ENCODE data around the gene MRPL36. TPM values are rescaled to one million over a fixed set of nuclear protein-coding genes. Genes with fewer than 3 reads are reported as not detected.

The MRPL36 gene
- total and polyA plus RNA-seq, 12 donors: 43.4 to 126 (median 49.8) TPM

DNA sequence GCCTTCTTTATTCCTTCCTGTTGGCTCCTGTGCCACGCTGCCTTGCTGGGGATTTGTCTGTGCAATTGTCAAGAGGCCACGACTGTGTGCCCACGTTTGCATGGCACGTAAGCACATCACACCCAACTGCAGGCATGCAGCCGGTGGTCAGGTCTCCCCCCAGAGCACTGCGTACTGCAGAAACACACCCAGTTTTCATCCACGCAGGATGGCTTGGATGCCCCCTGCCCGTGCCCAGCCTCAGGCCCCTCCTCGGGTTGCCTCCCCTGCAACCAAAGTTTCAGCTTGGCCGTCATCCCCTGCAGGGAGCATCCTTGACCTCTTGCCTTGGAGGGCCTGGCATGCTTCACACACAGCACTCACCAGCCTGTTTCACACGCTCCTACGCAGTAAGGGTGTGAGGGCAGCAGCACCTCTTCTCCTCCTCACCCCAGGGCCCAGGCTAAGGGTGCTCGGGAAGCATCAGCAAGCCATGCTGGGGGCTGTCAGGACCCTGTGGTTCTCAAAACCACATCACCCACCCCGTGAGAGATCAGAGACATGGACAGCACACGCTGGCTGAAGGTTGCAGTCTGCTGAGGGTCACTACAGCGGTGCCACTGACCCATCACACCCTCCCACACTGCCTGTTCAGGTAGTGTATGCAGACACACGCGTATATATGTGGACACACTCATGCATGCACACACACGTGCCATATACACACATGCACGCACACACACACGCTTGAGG is 3.1 kb downstream of the MRPL36 start:
- Histone ChIP-seq H3K36me3 (peaks cover 0 to 29% (median 0%) of the 10 kb centered on the region in 9 donors), H3K27ac (no peak overlapping the region), H3K9me3 (no peaks in the 10 kb centered on the region), H3K4me3 (no peak overlapping the region), H3K27me3 (no peaks in the 10 kb centered on the region), H3K4me1 (peaks cover 4 to 60% (median 18%) of the 10 kb centered on the region in 9 donors)
- TF ChIP-seq, protein P1, sequence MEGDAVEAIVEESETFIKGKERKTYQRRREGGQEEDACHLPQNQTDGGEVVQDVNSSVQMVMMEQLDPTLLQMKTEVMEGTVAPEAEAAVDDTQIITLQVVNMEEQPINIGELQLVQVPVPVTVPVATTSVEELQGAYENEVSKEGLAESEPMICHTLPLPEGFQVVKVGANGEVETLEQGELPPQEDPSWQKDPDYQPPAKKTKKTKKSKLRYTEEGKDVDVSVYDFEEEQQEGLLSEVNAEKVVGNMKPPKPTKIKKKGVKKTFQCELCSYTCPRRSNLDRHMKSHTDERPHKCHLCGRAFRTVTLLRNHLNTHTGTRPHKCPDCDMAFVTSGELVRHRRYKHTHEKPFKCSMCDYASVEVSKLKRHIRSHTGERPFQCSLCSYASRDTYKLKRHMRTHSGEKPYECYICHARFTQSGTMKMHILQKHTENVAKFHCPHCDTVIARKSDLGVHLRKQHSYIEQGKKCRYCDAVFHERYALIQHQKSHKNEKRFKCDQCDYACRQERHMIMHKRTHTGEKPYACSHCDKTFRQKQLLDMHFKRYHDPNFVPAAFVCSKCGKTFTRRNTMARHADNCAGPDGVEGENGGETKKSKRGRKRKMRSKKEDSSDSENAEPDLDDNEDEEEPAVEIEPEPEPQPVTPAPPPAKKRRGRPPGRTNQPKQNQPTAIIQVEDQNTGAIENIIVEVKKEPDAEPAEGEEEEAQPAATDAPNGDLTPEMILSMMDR (IDR thresholded peaks at IDR 0.05): no peak
- intact Hi-C loops (cut with DNase I): no loop called here
- no peak for DNase-seq
- WGBS, 2 donors: 84 to 86% methylated on average over 21 of the region's 21 CpGs
- ATAC-seq: no peak

DNA sequence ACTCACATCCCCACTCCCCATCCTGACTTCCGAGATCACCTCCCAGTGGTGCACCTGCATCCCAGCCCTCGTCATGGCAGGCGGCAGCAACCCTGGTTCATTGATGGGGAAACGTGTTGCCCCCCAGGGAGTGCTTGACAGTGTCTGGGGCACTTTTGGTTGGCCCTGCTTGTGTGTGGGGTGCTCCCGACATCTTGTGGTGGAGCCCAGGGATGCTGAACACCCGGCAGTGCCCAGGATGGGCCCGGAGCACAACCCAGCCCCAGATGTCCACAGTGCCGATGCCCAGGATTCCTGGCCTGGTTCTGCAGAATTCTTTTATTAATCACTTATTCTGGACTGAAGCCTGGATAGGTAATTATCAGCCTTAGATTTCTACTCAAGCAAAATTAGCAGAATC is 3.7 kb downstream of the MRPL36 start:
- WGBS, 2 donors: 88 to 90% methylated on average over 8 of the region's 8 CpGs
- Histone ChIP-seq H3K27me3 (no peaks in the 10 kb centered on the region), H3K9me3 (no peaks in the 10 kb centered on the region), H3K4me1 (peaks cover 4 to 61% (median 15%) of the 10 kb centered on the region in 9 donors), H3K27ac (no peak overlapping the region), H3K4me3 (no peak overlapping the region), H3K36me3 (peaks cover 0 to 29% (median 0%) of the 10 kb centered on the region in 9 donors)
- intact Hi-C loops (cut with DNase I): no loop called here
- no peak for ATAC-seq
- no peak for DNase-seq
- TF ChIP-seq, protein P1 (IDR thresholded peaks at IDR 0.05): no peak

DNA sequence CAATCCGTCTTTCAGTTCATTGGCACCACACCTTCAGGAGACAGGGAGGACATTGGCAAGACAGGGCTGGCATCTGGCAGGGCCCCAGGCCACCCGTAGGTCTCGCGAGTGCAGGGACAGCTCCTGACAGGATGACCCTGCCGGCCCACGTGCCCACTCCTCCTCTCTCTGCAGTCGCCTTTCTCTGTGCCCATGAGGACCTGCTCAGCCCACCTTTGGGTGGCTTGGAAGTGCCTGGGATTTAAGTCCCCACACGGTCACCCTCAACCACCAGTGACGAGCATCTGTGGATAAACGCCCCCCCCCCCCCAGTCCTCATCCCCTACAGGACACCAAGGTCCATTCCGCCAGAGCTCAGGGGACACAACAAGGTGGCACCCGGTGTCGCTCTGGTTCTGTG is 4.1 kb downstream of the MRPL36 start:
- ATAC-seq: no peak
- H3K36me3 ChIP-seq: peaks cover 0 to 29% (median 0%) of the 10 kb centered on the region in 9 donors
- no peak overlapping the region for H3K27ac ChIP-seq
- no peaks in the 10 kb centered on the region for H3K27me3 ChIP-seq
- no peak for DNase-seq
- H3K9me3 ChIP-seq: no peaks in the 10 kb centered on the region
- no peak overlapping the region for H3K4me3 ChIP-seq
- peaks cover 4 to 61% (median 17%) of the 10 kb centered on the region in 9 donors for H3K4me1 ChIP-seq
- TF ChIP-seq, protein P1 (IDR thresholded peaks at IDR 0.05): no peak
- intact Hi-C loops (cut with DNase I): no loop called here
- WGBS, 2 donors: 83 to 84% methylated on average over 13 of the region's 13 CpGs

DNA sequence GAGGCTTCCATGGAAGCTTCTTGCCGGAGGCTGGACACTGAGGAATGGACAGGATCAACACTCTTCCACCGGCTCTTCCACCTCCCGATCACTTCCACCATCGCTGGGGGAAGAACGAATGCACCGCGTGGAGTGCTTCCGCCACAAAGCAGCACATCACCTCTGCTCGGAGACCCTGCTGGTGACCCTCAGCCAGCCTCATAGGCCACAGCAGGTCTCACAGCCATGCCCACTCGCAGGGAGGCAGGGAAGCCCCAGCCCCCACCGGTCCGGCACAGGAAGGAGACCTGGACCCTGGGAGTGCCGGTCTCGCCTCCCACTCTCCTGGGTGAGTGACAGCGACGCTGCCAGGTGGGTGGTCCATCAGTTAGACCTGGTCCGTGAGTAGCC is 4.7 kb downstream of the MRPL36 start:
- Histone ChIP-seq H3K36me3 (peaks cover 0 to 29% (median 0%) of the 10 kb centered on the region in 9 donors), H3K27me3 (no peaks in the 10 kb centered on the region), H3K4me3 (no peak overlapping the region), H3K4me1 (peaks cover 4 to 61% (median 18%) of the 10 kb centered on the region in 9 donors), H3K27ac (no peak overlapping the region), H3K9me3 (no peaks in the 10 kb centered on the region)
- DNase-seq: no peak
- intact Hi-C loops (cut with DNase I): no loop called here
- 90 to 91% methylated on average over 17 of the region's 17 CpGs for WGBS, 2 donors
- no peak for ATAC-seq
- TF ChIP-seq, protein P1 (IDR thresholded peaks at IDR 0.05): no peak

Measured in heart right ventricle (tissue), 16 donors.